HTERT RPE-1 (cell line): ENCODE results near the gene DPP4.
"Not testable (repeated sequence)": the region's sequence is repeated elsewhere in the genome, so short reads cannot be mapped to it uniquely, and the experiment has no call there.

Source experiments
- in situ Hi-C: fragments of 300-500 bp; cut with MboI; formaldehyde crosslinking; loops from 4 replicates; pipeline ENCODE4 v1.14.3; 2020; ENCODE audit warnings: low sequenced_read_pairs

Gene DPP4

DNA sequence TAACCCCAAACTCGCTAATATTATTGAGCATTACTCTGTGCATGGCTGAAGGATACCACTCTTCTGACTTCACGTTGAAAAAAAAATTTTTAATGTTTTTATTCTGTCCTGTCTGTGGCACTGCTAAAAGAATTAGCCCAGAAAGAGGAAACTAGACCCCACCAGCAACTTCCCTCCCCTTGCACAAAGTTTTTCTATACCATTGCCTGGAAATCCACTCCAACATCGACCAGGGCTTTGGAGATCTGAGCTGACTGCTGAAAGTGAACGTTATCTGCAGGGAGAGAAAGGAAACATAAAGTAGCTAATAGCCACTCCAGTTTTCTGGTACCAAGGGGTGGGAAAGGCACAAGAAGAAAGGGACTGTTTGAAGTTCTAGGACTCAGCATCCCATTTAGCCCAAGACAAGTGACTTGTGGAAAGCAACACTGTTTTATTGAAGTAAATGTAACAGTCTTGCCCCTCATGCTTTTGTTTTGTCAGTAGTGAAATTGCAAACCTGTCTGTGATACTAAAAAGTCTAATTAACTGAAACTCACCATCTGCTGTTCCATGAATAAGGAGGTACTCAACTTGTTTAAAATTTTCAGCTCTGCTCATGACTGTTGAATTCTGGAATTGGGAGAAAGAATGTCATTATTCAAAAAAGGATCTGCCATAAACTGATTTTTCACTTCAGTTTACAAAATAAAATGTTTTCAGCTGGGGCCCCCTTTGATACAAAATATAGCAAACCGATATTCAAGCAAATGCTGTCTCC lies 79.1 kb downstream of the DPP4 start:
- in situ Hi-C loops: no loop called here

DNA sequence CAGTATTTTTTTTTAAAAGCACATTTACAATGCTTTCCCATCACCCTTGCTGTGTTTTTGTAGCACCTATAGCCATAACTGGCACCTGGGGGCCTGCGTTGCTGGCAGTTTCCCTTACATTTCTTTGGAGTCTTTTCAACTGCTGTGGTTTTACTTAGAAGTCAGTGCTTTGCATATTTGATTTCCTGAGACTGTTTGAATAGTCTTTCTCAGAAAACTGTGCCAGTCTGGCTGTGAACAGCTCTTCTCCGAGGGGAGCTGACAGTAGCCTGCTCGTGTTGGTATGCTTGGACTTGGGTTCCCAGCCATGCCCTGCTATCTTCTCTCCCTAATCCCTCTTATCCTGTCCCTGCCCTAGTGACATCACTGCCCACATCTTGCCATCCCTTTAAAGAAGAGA lies 81.5 kb downstream of the DPP4 start:
- in situ Hi-C loops: no loop called here

DNA sequence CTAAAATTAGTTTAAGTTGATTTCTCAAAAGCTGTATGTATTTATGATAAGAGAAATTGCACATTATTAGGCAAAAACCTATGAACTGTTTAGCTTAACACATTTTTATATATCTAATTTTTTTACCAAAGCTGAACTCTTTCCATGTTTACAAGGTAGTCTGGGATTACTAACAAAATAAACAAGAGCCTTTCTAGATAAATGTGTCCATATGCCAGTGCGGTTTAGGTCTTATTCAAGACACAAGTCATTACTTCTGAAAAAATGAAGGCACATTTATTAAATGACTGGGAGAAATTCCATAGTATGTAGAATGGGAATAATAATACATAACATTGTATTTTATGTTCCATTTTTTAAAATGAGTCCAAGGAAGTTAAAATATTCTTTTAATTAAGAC lies 82.0 kb downstream of the DPP4 start:
- in situ Hi-C loops: no loop called here

DNA sequence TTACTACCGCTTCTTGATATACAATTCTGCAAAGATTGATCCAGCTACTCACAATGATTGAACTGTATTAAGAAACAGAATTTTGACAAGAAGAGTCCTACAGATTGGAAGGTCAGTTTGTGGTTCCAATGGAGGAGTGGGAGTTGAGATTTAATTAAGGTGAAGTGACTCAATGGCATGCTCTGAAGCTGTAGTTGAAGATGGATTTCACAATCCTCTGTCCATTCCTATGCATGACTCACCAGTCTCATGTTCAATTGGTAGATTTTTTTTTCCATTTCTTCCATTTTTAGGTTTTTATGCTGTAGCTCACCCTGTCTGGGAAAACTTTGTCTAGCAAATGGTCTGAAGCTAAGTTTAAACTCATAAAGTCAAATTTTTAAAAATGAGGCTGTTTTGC lies 83.3 kb downstream of the DPP4 start:
- in situ Hi-C loops: no loop called here

DNA sequence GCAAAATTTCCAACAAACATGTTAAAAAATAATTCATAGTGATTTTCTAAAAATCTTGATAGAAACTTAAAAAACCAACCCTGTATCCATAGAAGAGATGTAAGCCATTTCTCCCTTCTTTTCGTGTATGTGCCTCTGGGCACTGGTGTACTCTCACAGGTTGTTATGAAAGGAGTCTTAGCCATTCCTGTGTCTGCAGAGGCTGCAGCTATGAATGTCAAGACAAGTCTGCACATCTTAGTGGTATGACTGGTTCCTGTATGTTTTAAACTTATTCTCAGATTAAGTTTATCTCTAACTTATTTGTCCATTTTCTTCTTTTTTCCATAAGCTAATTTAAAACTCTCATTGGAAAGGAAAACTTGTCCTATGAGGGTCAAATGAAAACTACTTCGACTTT lies 84.0 kb downstream of the DPP4 start:
- in situ Hi-C loops: no loop called here

DNA sequence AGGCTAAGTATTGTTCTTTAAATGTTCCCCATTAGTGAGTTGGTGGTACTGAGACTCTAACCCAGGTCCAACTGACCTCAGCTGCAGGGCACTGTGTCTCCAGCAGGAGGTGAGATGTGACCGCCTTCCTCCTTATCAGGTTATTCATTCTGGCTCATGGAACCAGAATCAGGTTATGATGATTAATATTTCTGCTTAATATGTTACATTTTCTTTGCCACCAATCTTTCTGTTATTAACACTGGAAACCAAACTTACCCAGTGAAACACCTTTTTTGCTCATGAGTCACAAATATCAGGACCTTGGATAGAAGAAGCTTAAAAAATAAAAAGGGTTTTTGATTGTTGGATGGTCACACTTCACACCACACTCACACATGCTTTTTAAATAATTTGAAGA lies 85.4 kb downstream of the DPP4 start:
- in situ Hi-C loops: no loop called here

DNA sequence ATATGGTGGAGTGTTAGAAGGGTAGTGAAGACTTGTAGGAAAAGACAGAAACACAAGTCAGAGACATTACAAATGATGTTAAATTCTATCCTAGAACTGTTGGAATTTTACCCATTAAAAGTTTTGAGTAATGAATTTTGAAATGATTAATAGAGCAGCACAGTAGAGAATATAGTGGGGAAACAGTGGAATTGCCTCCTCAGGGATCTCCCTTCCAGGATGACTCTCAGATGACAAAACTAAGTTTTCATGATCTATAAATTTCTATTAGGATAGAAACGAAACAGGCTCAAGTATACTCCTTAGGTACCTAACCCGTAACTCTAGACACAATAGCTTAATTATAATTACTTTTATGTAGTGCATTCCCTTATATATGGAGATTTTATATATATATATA lies 86.7 kb downstream of the DPP4 start:
- in situ Hi-C loops: no loop called here

DNA sequence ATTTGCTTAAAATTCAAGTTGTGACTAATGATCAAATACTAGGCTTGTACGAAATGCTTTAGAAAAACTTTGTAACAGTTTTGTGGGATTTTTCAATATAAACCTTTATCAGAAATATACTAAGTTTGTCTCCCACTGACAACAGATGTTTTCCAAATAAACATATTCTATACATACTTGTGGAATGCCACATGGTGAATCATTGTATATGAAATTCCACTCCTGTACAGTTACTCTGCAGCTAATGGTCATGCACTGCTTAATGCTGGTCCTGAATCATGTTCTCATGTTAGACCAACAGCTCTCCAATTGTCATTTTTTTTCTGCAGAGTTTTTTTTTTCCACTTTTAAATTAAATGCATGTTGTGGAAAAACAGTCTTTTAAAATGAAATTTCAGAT lies 90.1 kb downstream of the DPP4 start:
- in situ Hi-C loops: no loop called here

DNA sequence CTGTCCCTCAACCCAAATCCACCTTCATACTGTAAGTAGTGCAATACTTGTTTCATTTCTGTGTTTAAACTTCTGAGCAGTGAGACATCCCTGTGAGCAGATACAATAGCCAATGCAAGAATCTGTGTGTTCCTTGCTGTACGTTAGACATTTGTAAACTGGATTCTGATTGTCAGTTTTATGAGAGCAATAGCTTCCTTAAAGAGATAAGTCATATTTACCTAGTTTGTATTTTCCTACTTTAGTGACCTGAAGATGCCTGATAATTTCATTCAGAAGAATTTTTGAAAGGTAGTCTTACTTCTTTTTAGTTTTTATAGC lies 90.7 kb downstream of the DPP4 start:
- in situ Hi-C loops: no loop called here

DNA sequence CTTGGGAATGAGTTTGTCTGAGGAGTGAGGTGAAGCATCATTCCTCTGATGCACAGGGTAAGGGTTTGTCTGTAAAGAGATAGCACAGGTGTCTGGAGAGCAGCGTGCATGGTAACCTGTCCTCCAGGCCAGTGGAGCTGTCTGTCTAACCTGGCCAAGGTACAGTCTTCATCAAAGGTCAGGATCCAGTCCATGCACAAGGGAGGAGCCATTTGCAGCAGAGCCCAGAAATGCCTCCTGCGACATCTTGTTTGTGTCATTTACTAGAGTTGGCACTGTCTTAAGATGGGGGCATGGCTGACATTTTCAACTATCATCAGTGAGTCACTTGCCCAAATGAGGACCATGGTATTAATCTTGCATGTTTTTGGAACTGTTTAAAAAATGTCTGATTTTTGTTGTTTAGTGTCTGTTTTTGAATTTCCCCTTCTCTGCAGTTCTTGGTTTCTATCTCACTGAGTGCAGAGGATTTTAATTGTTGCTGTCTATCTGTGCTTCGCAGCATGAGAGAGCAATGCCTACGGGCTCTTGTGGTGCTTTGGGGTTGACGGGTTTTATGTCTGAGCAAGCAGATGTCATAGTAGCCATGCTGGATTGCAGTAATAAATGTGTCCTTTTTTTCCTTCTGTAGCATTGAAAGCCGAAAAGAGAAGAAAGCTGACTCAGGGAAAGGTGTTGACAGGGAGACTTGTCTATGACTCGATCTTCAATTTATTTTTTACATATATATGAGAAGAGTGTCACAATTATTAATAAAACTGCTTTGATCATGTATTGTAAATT lies 91.3 kb downstream of the DPP4 start:
- in situ Hi-C loops: no loop called here

DNA sequence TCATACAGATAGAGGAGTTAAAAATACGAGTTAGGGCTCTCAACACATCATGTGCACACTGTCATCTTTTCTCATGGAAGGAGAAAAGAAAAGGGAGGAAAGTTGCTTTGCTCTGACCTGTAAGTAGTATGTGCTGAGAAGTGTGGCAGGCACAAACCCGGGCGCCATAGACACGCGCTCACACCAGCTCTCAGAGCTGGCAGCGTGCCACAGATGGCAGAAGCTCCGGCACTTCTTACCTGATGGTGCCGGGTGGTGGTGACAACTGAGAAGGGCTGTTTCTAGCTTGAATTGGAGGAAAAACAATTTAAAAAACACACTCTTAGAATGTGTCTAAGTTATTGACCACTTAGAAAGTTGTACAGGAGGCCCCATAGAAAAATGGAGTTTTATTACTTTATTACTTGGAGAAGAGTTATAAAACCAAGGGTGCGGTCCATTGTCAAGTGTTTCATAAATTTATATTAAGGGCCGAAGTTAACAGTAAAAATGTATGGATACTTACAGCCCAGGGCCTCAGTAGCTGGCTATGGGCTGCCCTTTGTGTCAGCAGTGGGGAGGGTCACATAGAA lies 92.2 kb downstream of the DPP4 start:
- in situ Hi-C loops: no loop called here

DNA sequence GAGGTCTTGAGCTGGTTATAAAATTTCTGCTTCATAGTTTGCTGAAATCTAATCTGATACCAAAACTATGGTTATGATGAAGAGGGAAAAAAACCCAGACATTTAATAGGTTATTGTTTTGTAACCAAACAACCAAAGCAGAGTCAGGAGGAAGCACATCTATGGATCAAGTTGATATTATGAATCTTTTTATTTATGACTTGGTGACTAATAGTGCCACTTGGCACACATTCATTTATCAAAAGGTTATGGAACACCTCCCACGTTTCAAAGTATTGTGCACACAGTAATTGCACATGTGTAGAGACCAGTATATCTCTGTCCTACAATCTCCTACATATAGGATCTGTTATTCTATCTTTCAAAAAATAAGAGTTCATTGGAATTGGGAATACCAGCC lies 93.0 kb downstream of the DPP4 start:
- in situ Hi-C loops: no loop called here

DNA sequence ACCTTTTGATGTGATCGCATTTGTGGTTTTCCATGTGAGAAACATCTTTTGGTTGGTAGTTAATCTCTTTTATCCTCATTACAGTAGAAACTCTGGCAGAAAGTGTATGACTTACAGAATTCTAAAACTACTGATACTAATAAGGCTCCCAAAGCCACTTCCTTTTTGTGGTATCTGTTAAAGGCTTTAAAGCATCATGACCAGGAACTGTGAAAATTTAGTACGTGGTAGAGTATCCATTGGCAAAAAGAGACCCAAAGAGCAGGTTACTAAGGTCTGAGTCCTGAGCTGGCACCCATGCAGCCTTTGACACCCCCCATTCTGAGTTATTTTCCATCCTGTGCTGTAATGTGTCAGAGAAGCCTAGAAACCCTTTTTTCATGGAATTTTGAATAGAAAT lies 94.5 kb downstream of the DPP4 start:
- in situ Hi-C loops: no loop called here

DNA sequence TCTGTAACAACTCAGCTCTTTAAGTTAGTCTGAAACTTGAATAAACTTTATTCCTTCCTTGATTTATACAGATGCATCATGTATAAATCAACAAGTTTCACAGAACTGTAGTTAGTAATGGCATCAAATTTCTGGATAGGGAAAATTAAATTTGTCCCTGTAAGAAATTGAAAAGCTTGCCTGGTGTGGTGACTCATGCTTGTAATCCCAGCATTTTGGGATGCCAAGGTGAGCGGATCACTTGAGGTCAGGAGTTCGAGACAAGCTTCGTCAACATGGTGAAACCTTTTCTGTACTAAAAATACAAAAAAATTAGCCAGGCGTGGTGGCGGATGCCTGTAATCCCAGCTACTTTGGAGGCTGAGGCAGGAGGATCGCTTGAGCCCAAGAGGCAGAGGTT lies 96.1 kb downstream of the DPP4 start:
- in situ Hi-C loops: not testable (repeated sequence)

DNA sequence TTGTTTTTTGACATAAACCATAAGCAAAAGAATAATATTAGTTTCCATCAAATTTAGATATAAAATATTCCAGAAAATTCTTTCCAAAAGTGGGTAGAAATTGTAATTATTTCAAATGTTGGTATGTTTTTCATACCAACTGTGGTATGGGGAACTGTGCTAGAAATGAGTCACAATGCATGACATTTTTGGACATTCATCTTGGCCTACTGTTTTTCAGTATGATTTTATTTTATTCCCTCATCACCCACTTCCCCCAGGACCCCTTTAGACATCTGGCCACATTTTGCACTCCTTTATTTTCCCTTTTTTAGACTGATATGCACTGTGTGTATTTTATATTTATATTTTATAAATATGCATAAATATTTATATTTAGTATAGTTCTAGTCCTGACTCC lies 97.1 kb downstream of the DPP4 start:
- in situ Hi-C loops: no loop called here

DNA sequence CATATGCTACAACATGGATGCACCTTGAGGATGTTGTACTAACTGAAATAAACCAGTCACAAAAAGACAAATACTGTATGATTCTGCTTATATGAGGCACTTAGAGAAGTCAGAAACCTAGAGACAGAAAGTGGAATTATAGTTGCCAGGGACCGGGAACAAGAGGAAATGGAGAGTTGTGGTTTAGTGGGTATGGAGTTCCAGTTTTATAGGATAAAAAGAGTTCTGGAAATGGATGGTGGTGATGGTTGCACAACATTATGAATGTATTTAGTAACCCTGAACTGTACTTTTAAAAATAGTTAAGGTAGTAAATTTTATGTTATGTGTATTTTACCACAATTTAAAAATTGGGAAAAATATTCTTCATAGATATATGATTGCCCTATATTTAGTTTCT lies 97.7 kb downstream of the DPP4 start:
- in situ Hi-C loops: no loop called here

DNA sequence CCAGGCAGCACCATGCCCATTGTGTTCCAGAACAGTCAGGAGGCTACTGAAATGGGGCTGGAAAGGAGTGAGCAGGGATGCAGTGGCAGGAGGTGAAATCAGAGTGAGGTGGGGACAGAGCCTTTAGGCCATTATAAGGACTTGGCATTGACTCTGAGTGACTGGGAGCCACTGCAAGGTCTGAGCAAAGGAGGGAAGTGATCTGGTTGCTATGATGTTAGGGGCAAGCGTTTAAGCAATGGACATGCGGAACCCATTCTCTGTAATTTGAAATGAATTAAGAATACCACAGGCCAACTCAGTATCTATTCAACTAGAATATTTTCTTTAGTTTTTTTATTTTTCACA lies 98.2 kb downstream of the DPP4 start:
- in situ Hi-C loops: no loop called here

DNA sequence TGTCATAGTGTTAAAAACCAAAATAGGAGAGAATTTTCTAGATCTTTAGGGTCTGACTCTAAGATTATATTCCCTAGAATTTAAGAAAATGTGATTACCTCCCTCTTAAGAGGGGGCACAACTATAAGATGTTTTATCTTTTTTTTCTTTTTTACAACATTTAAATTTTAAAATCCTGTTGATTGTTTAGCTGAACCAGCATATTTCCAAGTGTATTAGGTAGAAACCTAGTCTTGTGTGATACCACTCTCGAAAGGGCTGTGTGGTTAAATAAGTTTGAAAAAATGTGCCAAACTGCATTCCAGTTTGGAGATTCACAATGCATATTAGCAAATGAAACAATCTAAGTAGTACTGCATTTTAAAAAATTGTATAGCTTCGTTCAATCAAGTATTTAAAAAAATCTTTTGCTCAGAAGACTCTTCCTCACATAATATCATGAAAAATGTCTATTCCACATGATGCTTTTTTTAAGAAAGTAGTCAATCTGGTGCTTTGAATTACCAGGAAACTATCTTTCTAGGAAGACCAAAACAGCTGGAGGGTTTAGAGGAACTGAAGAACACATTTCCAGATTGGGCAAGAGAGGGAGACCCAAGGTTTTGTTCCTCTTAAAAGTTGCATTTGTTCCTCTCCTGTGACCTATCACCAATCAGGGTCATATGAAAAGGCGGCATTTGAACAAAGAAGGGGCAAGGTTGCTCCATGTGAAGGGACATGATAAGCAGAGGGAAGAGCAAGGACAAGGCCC lies 98.8 kb downstream of the DPP4 start:
- in situ Hi-C loops: no loop called here

DNA sequence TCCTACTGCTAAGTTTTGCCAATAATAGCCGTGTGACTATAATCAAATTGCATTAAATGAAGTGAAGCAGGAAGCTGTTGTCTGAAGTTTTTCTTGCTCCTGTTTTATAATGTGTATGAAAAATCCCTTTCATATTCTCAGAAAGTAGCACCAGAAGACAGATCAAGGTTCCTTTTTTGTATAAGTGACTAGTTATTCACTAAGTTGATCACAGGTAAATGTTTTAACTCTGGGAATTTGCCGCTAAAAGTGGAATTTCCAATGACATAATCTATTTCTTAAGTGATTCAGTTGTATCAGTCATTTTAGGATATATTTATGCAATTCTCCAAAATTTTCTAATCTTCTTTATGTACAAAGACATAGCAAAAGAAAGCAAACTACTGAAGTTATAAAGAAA lies 99.6 kb downstream of the DPP4 start:
- in situ Hi-C loops: no loop called here

DNA sequence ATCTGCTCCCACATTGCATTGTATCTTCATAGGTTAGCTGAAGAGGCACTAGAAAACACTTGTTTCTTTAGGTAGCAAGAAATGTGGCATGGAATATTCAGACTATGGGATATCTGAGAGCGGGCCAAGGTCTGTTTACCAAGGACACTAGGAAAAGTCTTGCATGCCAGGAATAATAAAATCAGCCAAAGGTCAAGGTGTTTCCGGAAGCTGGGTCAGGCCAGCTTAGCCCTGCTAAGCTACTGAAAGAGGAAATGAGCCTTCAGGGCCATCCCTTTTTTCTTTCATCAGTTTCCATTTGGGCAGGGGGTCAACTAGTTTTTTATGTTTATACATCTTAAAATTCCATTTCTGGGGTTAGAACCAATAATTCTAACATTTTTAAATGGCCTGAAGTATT lies 101.1 kb downstream of the DPP4 start:
- in situ Hi-C loops: no loop called here

DNA sequence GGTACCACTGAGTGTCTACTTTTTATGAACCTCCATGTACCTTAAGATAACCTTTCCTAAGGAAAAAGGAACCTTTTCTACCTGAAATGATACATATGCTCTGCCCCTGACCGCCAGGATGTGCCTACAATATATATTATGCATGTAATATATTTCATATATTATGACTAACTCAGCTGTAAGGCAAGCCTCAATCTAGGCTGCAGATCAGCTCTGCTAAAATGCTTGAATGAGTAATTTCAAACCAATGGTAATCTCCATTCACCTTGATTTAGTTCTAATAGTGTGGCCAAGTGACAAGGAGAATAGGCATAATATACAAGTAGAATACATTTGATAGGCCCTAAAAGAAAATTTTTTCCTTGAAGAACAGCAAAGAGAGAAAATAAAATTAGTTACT lies 101.8 kb downstream of the DPP4 start:
- in situ Hi-C loops: no loop called here

DNA sequence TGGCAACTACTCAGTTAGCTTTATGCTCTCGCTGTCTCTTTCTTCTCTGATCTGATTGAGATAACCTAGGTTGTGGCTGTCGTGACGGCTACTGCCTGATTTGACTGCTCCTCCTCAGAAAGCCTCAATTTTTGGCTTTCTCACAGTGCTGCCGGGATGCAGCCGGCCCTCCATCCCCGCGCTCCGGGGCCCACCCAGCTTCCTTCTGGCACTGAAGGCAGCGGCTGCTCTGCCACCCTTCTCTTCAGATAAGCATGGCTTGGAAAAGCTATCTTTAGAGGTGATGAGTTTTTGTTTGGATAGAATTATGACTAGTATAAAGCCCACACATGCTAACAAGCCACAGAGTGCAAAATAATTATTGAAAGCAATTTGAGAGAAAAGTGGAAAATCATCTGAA lies 102.5 kb downstream of the DPP4 start:
- in situ Hi-C loops: no loop called here
